Nephron (organoid): ENCODE results near the gene C18orf54.

Experiments
- H3K27ac Mint-ChIP-seq, 3 experiments: 2 replicates each; pipeline ENCODE4 v1.8.0; 2020; ENCODE audit warnings: mixed read lengths in 3 of 3, mild to moderate bottlenecking in 2 of 3, moderate library complexity in 1 of 3
- H3K27me3 Mint-ChIP-seq: 2 replicates; pipeline ENCODE4 v1.8.0; 2021; ENCODE audit warnings: low read depth, mild to moderate bottlenecking, moderate library complexity, mixed read lengths
- H3K36me3 Mint-ChIP-seq: 2 replicates; pipeline ENCODE4 v1.8.0; 2020; ENCODE audit warnings: low read depth, mixed read lengths
- H3K4me1 Mint-ChIP-seq: 2 replicates; pipeline ENCODE4 v1.8.0; 2020; ENCODE audit warnings: mixed read lengths
- H3K4me3 Mint-ChIP-seq, 3 experiments: 2 replicates each; pipeline ENCODE4 v1.8.0; 2020; ENCODE audit warnings: mild to moderate bottlenecking in 3 of 3, mixed read lengths in 3 of 3, moderate library complexity in 2 of 3
- H3K9me3 Mint-ChIP-seq: 2 replicates; pipeline ENCODE4 v1.8.0; 2020; ENCODE audit warnings: mixed read lengths
- TF ChIP-seq, protein P1 (sequence below), 3 experiments: fragments of 200-600 bp; sonication (generic); IDR thresholded peaks; one replicate each; pipeline ENCODE4 v1.5.0; 2021; ENCODE audit warnings: antibody characterized with exemption in 3 of 3; ENCODE audit not compliant: unreplicated experiment in 3 of 3

The C18orf54 gene

DNA sequence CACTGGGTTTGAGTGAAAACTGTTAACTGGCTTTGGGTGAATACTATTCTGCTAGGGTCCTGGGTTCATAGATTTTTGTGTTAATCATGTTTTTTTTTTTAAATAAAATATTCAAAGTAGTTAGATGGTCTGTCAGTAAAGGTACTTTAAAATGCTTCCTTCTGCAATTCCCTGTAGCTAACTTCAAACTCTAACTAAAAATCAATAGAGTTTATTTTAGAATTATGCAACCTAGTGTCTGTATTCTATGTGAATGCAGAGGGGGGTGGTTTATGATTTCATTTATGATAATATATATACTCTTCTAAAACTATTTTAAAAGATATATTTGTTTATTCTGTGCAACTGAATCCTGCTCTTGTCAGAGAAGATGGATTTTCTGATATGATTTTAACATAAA, 27.9 kb upstream of the C18orf54 start:
- H3K4me1 Mint-ChIP-seq = no peaks in the 10 kb centered on the region
- H3K36me3 Mint-ChIP-seq = no peaks in the 10 kb centered on the region
- no peaks in the 10 kb centered on the region for H3K27me3 Mint-ChIP-seq
- TF ChIP-seq, protein P1, sequence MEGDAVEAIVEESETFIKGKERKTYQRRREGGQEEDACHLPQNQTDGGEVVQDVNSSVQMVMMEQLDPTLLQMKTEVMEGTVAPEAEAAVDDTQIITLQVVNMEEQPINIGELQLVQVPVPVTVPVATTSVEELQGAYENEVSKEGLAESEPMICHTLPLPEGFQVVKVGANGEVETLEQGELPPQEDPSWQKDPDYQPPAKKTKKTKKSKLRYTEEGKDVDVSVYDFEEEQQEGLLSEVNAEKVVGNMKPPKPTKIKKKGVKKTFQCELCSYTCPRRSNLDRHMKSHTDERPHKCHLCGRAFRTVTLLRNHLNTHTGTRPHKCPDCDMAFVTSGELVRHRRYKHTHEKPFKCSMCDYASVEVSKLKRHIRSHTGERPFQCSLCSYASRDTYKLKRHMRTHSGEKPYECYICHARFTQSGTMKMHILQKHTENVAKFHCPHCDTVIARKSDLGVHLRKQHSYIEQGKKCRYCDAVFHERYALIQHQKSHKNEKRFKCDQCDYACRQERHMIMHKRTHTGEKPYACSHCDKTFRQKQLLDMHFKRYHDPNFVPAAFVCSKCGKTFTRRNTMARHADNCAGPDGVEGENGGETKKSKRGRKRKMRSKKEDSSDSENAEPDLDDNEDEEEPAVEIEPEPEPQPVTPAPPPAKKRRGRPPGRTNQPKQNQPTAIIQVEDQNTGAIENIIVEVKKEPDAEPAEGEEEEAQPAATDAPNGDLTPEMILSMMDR (IDR thresholded peaks at IDR 0.05; ENCODE audit: unreplicated experiment in 3 of 3) = no peak
- no peak overlapping the region for H3K4me3 Mint-ChIP-seq
- no peak overlapping the region for H3K27ac Mint-ChIP-seq
- H3K9me3 Mint-ChIP-seq = no peaks in the 10 kb centered on the region

DNA sequence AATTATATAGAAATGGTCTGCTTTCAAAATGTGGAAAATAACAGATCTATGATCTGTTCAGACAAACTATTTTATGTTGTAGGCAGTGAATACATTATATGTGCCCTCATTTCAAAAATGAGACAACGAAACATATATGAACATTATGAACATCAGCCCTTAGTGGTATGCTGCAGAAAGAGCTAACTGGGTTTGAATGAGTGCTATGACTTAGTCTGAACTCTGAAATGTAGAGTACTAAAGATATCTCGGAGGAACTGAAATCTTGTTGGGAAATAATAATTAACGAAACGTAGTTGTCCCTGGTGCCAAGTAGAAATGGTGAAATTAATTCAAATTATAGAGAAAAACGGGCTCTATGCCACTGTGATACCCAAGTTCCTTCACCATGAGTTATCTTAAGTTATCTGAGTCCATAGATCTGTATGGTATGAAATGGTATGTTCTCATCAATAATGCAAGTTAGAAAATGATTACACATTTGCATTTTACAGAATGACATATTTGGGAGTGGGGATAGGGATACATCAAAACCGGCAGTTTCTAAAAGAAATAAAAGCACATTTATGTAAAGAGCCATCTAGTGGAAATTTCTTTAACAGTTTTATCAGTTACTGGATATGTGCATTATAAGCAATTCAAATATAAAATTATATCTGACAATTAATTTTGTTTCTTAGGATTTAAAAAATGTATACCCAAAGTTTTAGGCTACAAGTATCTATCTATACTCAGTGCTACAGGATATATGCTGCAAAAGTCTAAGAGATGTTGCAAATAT, 26.7 kb upstream of the C18orf54 start:
- TF ChIP-seq, protein P1 (IDR thresholded peaks at IDR 0.05; ENCODE audit: unreplicated experiment in 3 of 3) = peak in 1 of 3 experiments; percentile 11

DNA sequence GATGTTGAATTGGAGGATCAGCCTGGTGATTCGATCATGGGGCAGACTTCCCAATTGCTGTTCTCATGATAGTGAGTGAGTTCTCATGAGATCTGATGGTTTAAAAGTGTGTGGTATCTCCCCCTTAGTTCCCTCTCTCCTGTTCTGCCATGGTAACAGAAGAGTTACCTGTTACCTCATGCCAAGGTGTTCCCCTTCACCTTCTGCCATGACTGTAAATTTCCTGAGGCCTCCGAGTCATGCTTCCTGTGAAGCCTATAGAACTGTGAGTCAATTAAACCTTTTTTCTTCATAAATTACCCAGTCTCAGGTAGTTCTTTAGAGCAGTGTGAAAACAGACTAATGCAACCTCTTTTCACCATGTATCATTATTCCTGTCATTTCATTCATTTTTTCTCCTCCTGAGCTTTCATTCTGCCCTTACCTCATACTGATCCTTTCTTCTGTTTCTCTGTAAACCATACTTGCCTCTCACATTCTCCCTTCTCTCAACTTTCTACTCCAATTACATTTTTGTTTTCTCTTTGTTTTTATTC, 22.0 kb upstream of the C18orf54 start:
- Mint-ChIP-seq H3K36me3 (no peaks in the 10 kb centered on the region), H3K4me1 (no peaks in the 10 kb centered on the region), H3K27ac (no peak overlapping the region), H3K9me3 (peaks cover 7% of the 10 kb centered on the region), H3K4me3 (no peak overlapping the region), H3K27me3 (no peaks in the 10 kb centered on the region)
- TF ChIP-seq, protein P1 (IDR thresholded peaks at IDR 0.05; ENCODE audit: unreplicated experiment in 3 of 3) = no peak

More for the DNA sequence above, 26.7 kb upstream of the C18orf54 start:
- no peaks in the 10 kb centered on the region for H3K4me1 Mint-ChIP-seq
- no peaks in the 10 kb centered on the region for H3K36me3 Mint-ChIP-seq
- H3K4me3 Mint-ChIP-seq = no peak overlapping the region
- H3K27me3 Mint-ChIP-seq = no peaks in the 10 kb centered on the region
- H3K27ac Mint-ChIP-seq = no peak overlapping the region
- no peaks in the 10 kb centered on the region for H3K9me3 Mint-ChIP-seq

DNA sequence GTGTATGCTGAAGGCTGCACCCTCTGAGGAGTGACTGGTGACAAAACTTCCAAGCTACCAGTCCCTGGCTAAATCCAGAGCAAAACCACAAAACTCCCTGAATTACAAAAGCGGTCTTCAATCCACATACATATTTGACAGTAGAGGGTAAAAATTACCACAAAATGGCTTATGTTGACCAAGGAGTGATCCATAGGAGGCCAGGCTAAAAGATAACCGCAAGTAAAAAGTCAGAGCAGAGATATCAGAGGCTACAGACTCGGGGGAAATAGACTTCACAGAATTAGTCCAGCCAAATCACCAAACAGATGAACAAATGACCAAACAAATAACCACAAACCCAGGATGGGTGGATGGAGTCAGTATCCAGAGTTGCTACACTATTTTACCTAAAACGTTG, 19.5 kb upstream of the C18orf54 start:
- H3K4me1 Mint-ChIP-seq = no peaks in the 10 kb centered on the region
- H3K4me3 Mint-ChIP-seq = no peak overlapping the region
- TF ChIP-seq, protein P1 (IDR thresholded peaks at IDR 0.05; ENCODE audit: unreplicated experiment in 3 of 3) = no peak
- no peak overlapping the region for H3K27ac Mint-ChIP-seq
- H3K36me3 Mint-ChIP-seq = peaks cover 3% of the 10 kb centered on the region
- no peaks in the 10 kb centered on the region for H3K27me3 Mint-ChIP-seq
- H3K9me3 Mint-ChIP-seq = peaks cover 15% of the 10 kb centered on the region

DNA sequence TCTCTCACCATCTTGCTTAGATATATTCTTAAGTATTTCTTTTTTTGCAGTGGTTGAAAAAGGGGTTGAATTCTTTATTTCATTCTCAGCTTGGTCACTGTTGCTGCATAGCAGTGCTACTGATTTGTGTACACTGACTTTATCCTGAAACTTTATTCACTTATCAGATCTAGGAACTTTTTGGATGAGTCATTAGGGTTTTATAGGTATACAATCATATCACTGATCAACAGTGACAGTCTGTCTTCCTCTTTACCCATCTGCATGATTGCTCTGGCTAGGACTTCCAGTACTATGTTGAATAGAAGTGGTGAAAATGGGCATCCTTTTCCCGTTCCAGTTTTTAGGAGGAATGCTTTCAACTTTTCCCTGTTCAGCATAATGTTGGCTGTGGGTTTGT, 6.5 kb upstream of the C18orf54 start:
- Mint-ChIP-seq H3K27ac (no peak overlapping the region), H3K27me3 (no peaks in the 10 kb centered on the region), H3K36me3 (no peaks in the 10 kb centered on the region), H3K9me3 (no peaks in the 10 kb centered on the region), H3K4me3 (no peak overlapping the region), H3K4me1 (no peaks in the 10 kb centered on the region)
- TF ChIP-seq, protein P1 (IDR thresholded peaks at IDR 0.05; ENCODE audit: unreplicated experiment in 3 of 3) = no peak
